BJ (cell line): ENCODE results near the gene OR5D13. TPM values are rescaled to one million over a fixed set of nuclear protein-coding genes. Genes with fewer than 3 reads are reported as not detected.

Source experiments
- CTCF ChIA-PET: fragments of 350-600 bp; formaldehyde crosslinking; extraction: SDS; loops from one replicate; lab custom pipeline; 2021; ENCODE audit warnings: antibody characterized with exemption, inconsistent platforms; lab: Yijun Ruan, JAX
- POLR2A ChIA-PET: fragments of 300-600 bp; sonication (Branson Sonifier 250); formaldehyde crosslinking; extraction: SDS; loops from one replicate; lab custom pipeline; 2021; ENCODE audit warnings: antibody characterized with exemption; lab: Charles Lee
- DNase-seq: peaks from one replicate; pipeline ENCODE4 v3.0.0-alpha.2; 2011; ENCODE audit warnings: low read depth
- H3K27me3 ChIP-seq: 2 replicates; pipeline ENCODE4 v1.6.0; 2011; ENCODE audit warnings: low read length; ENCODE audit not compliant: control insufficient read depth, insufficient read depth
- H3K36me3 ChIP-seq: 2 replicates; pipeline ENCODE4 v1.5.1; 2011; ENCODE audit warnings: low read length; ENCODE audit not compliant: control insufficient read depth, insufficient read depth
- H3K4me3 ChIP-seq: 2 replicates; pipeline ENCODE4 v1.5.1; 2011; ENCODE audit warnings: low read depth, mild to moderate bottlenecking, control low read depth, low read length
- CTCF ChIP-seq: IDR thresholded peaks from 2 replicates; pipeline ENCODE4 v1.5.1; 2011; ENCODE audit warnings: low read depth, mild to moderate bottlenecking, control low read depth, inconsistent platforms, low read length, moderate library complexity; ENCODE audit not compliant: insufficient read depth
- polyA minus RNA-seq: library from RNA; depleted of rRNA, polyadenylated mRNA; stranded (reverse); fragments of >200 nt; gene quantifications from 2 replicates; pipeline ENCODE4 v1.2.3, GENCODE V29; 2011; rRNA and poly(A)+ RNA removed
- polyA plus RNA-seq: library from polyadenylated mRNA; depleted of rRNA; stranded (reverse); fragments of >200 nt; gene quantifications from 2 replicates; pipeline ENCODE4 v1.2.3, GENCODE V29; 2011; rRNA removed

Gene OR5D13
- polyA plus RNA-seq (not detected in 2 replicates), polyA minus RNA-seq (not detected in 2 replicates)

- POLR2A ChIA-PET, result no interaction called here
- TF ChIP-seq CTCF, result no peak
- DNase-seq, result no peak
Observed at GRCh38 chr11:55773138-55773537, at the start of gene OR5D13. Gene OR5D13, plus strand, starts transcription at chr11:55773438. Its CDS starts 0 bp downstream, at chr11:55773438.

GRCh38 chr11:55726715-55727324, 46.4 kb upstream of the OR5D13 start:
- CTCF ChIA-PET, result no interaction called here

More at GRCh38 chr11:55773138-55773537, at the start of gene OR5D13:
- H3K27me3 ChIP-seq, result no peaks in the 10 kb centered on the region
- H3K36me3 ChIP-seq, result no peaks in the 10 kb centered on the region
- CTCF ChIA-PET, result no interaction called here
- no peak within 1 kb of the TSS for H3K4me3 ChIP-seq

GRCh38 chr11:55732936-55733335, 40.3 kb upstream of the OR5D13 start:
- no peaks in the 10 kb centered on the region for H3K36me3 ChIP-seq
- POLR2A ChIA-PET, result no interaction called here
- H3K4me3 ChIP-seq, result no peak overlapping the region
- no peaks in the 10 kb centered on the region for H3K27me3 ChIP-seq
- CTCF ChIA-PET, result no interaction called here
- no peak for TF ChIP-seq CTCF
- no peak for DNase-seq

More at GRCh38 chr11:55726715-55727324, 46.4 kb upstream of the OR5D13 start:
- DNase-seq, result no peak
- TF ChIP-seq CTCF, result no peak
- Histone ChIP-seq H3K27me3 (no peaks in the 10 kb centered on the region), H3K4me3 (no peak overlapping the region), H3K36me3 (no peaks in the 10 kb centered on the region)
- POLR2A ChIA-PET, result no interaction called here

- ChIA-PET CTCF (no interaction called here), POLR2A (no interaction called here)
- DNase-seq, result no peak
- TF ChIP-seq CTCF, result no peak
- H3K36me3 ChIP-seq, result no peaks in the 10 kb centered on the region
- no peak overlapping the region for H3K4me3 ChIP-seq
- H3K27me3 ChIP-seq, result no peaks in the 10 kb centered on the region
Observed at GRCh38 chr11:55791606-55792005, 18.4 kb downstream of the OR5D13 start.

GRCh38 chr11:55793321-55793720, 20.1 kb downstream of the OR5D13 start:
- no peak for TF ChIP-seq CTCF
- Histone ChIP-seq H3K36me3 (no peaks in the 10 kb centered on the region), H3K27me3 (no peaks in the 10 kb centered on the region), H3K4me3 (no peak overlapping the region)
- no peak for DNase-seq
- ChIA-PET CTCF (no interaction called here), POLR2A (no interaction called here)
